Neural cell (in vitro differentiated cells): Measurements from ENCODE around the gene CP. TPM values are rescaled to one million over a fixed set of nuclear protein-coding genes. Genes with fewer than 3 reads are reported as not detected.

Source experiments
- H2AFZ ChIP-seq: fragments of 200-600, 300-800 bp; sonication (generic), shearing (Covaris generic); 2 replicates; pipeline ENCODE4 v1.6.0; 2014; ENCODE audit warnings: low read depth, mild to moderate bottlenecking, antibody characterized with exemption, low read length, moderate library complexity
- H3F3A ChIP-seq: fragments of 200-600 bp; shearing (Covaris generic); 2 replicates; pipeline ENCODE4 v1.6.1; 2016; ENCODE audit warnings: mild to moderate bottlenecking, moderate library complexity, mixed read lengths, antibody characterized with exemption, low read length; ENCODE audit not compliant: insufficient read depth, poor library complexity, severe bottlenecking
- H3K27ac ChIP-seq: fragments of 200-600, 300-800 bp; sonication (generic), shearing (Covaris generic); 2 replicates; pipeline ENCODE4 v1.5.1; 2014; ENCODE audit warnings: mild to moderate bottlenecking, low read length, moderate library complexity
- H3K27me3 ChIP-seq: fragments of 300-800, 200-600 bp; sonication (generic), shearing (Covaris generic); 2 replicates; pipeline ENCODE4 v1.6.0; 2014; ENCODE audit warnings: mild to moderate bottlenecking, low read depth, low read length, moderate library complexity; ENCODE audit not compliant: insufficient read depth
- H3K36me3 ChIP-seq: fragments of 300-800, 200-600 bp; sonication (generic), shearing (Covaris generic); 2 replicates; pipeline ENCODE4 v1.5.1; 2014; ENCODE audit warnings: mild to moderate bottlenecking, antibody characterized with exemption, low read length, moderate library complexity; ENCODE audit not compliant: insufficient read depth
- H3K4me2 ChIP-seq: fragments of 300-800, 200-600 bp; sonication (generic), shearing (Covaris generic); 2 replicates; pipeline ENCODE4 v1.6.0; 2014; ENCODE audit warnings: mild to moderate bottlenecking, low read length
- H3K4me3 ChIP-seq: fragments of 300-800, 200-600 bp; sonication (generic), shearing (Covaris generic); 2 replicates; pipeline ENCODE4 v1.5.1; 2014; ENCODE audit warnings: mild to moderate bottlenecking, low read length, moderate library complexity
- H3K79me2 ChIP-seq: fragments of 200-600 bp; shearing (Covaris generic); replicated peaks from 2 replicates; pipeline ENCODE4 v1.6.0; 2014; ENCODE audit warnings: mild to moderate bottlenecking, low read length, moderate library complexity; ENCODE audit not compliant: insufficient read depth
- H3K9ac ChIP-seq: fragments of 300-800, 200-600 bp; sonication (generic), shearing (Covaris generic); 2 replicates; pipeline ENCODE4 v1.6.1; 2016; ENCODE audit warnings: mild to moderate bottlenecking, low read length, mixed read lengths
- H3K9me2 ChIP-seq: fragments of 200-600 bp; shearing (Covaris generic); 2 replicates; pipeline ENCODE4 v1.6.1; 2016; ENCODE audit warnings: mild to moderate bottlenecking, low read length, mixed read lengths; ENCODE audit not compliant: insufficient read depth
- H3K9me3 ChIP-seq: fragments of 200-600, 300-800 bp; sonication (generic), shearing (Covaris generic); 2 replicates; pipeline ENCODE4 v1.6.1; 2016; ENCODE audit warnings: mild to moderate bottlenecking, mixed run types, low read length, moderate library complexity, mixed read lengths
- H4K20me1 ChIP-seq: fragments of 200-600 bp; shearing (Covaris generic); 2 replicates; pipeline ENCODE4 v1.6.1; 2016; ENCODE audit warnings: mild to moderate bottlenecking, mixed run types; ENCODE audit not compliant: insufficient read depth
- EP300 ChIP-seq: fragments of 450-650 bp; conservative IDR thresholded peaks from 2 replicates; pipeline ENCODE4 v1.6.1; 2014; ENCODE audit warnings: antibody characterized with exemption, mild to moderate bottlenecking, moderate library complexity; ENCODE audit not compliant: poor library complexity, severe bottlenecking
- EZH2 ChIP-seq: fragments of 200-600, 300-800 bp; shearing (Covaris generic), sonication (generic); IDR thresholded peaks from 2 replicates; pipeline ENCODE4 v1.6.1; 2014; ENCODE audit warnings: antibody characterized with exemption, low read length, borderline replicate concordance, mild to moderate bottlenecking; ENCODE audit not compliant: insufficient read depth, poor library complexity, severe bottlenecking
- MXI1 ChIP-seq: fragments of 450-650 bp; conservative IDR thresholded peaks from 2 replicates; pipeline ENCODE4 v1.6.1; 2014; ENCODE audit warnings: antibody characterized with exemption, mild to moderate bottlenecking; ENCODE audit not compliant: poor library complexity, severe bottlenecking
- POLR2AphosphoS5 ChIP-seq: IDR thresholded peaks from 2 replicates; pipeline ENCODE4 v1.6.1; 2012
- RAD21 ChIP-seq: fragments of 450-650 bp; conservative IDR thresholded peaks from 2 replicates; pipeline ENCODE4 v1.6.1; 2014; ENCODE audit warnings: antibody characterized with exemption, mild to moderate bottlenecking, moderate library complexity
- SMC3 ChIP-seq: fragments of 450-650 bp; conservative IDR thresholded peaks from 2 replicates; pipeline ENCODE4 v1.6.1; 2014; ENCODE audit warnings: antibody characterized with exemption, mild to moderate bottlenecking, moderate library complexity; ENCODE audit not compliant: poor library complexity
- TAF1 ChIP-seq: IDR thresholded peaks from 2 replicates; pipeline ENCODE4 v1.6.1; 2012; ENCODE audit warnings: low read depth
- polyA plus RNA-seq: library from polyadenylated mRNA; depleted of rRNA; stranded (reverse); fragments of >200 nt; gene quantifications from 2 replicates; pipeline ENCODE4 v1.2.3, GENCODE V29; 2014
- TF ChIP-seq, protein P1 (sequence below): IDR thresholded peaks from 2 replicates; pipeline ENCODE4 v1.6.1; 2012; ENCODE audit warnings: borderline replicate concordance
- TF ChIP-seq, protein P2 (sequence below): fragments of 450-650 bp; IDR thresholded peaks from 2 replicates; pipeline ENCODE4 v1.5.1; 2014; ENCODE audit warnings: antibody characterized with exemption, mild to moderate bottlenecking, moderate library complexity; ENCODE audit not compliant: poor library complexity, severe bottlenecking

CP gene
- polyA plus RNA-seq, 1 donor from 2014 or later = not detected

DNA sequence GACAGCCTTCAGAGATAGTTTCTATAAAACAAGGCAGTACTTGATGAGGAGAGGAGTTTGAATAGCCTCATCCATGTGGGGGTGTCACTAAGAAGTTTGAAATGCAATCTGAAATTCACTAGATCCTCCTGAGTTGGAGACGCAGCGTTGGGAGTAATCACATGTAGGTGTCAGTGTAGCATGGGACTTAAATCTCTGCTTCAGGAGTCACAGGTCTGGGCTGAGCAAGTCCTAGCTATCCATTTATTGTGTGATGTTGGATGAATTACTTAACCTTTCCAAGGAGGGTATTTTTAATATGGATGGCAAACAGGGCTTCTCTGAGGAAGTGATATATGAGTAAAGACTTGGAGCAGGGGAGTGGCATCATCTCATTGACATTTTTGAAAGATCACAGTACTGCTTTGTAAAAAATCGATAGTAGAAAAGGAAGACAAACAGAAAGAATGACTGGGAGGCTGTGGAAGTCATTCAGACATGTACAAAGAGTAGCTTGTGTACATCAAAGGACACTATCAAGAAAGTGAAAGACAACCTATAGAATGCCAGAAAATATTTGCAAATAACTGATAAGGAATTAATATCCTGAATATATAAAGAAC, 17.1 kb downstream of the CP start:
- TF ChIP-seq EP300 (no peak), EZH2 (no peak), SMC3 (no peak), RAD21 (no peak), TAF1 (no peak), MXI1 (no peak), POLR2AphosphoS5 (no peak)
- TF ChIP-seq, protein P1, sequence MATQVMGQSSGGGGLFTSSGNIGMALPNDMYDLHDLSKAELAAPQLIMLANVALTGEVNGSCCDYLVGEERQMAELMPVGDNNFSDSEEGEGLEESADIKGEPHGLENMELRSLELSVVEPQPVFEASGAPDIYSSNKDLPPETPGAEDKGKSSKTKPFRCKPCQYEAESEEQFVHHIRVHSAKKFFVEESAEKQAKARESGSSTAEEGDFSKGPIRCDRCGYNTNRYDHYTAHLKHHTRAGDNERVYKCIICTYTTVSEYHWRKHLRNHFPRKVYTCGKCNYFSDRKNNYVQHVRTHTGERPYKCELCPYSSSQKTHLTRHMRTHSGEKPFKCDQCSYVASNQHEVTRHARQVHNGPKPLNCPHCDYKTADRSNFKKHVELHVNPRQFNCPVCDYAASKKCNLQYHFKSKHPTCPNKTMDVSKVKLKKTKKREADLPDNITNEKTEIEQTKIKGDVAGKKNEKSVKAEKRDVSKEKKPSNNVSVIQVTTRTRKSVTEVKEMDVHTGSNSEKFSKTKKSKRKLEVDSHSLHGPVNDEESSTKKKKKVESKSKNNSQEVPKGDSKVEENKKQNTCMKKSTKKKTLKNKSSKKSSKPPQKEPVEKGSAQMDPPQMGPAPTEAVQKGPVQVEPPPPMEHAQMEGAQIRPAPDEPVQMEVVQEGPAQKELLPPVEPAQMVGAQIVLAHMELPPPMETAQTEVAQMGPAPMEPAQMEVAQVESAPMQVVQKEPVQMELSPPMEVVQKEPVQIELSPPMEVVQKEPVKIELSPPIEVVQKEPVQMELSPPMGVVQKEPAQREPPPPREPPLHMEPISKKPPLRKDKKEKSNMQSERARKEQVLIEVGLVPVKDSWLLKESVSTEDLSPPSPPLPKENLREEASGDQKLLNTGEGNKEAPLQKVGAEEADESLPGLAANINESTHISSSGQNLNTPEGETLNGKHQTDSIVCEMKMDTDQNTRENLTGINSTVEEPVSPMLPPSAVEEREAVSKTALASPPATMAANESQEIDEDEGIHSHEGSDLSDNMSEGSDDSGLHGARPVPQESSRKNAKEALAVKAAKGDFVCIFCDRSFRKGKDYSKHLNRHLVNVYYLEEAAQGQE = no peak
- TF ChIP-seq, protein P2, sequence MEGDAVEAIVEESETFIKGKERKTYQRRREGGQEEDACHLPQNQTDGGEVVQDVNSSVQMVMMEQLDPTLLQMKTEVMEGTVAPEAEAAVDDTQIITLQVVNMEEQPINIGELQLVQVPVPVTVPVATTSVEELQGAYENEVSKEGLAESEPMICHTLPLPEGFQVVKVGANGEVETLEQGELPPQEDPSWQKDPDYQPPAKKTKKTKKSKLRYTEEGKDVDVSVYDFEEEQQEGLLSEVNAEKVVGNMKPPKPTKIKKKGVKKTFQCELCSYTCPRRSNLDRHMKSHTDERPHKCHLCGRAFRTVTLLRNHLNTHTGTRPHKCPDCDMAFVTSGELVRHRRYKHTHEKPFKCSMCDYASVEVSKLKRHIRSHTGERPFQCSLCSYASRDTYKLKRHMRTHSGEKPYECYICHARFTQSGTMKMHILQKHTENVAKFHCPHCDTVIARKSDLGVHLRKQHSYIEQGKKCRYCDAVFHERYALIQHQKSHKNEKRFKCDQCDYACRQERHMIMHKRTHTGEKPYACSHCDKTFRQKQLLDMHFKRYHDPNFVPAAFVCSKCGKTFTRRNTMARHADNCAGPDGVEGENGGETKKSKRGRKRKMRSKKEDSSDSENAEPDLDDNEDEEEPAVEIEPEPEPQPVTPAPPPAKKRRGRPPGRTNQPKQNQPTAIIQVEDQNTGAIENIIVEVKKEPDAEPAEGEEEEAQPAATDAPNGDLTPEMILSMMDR = no peak

DNA sequence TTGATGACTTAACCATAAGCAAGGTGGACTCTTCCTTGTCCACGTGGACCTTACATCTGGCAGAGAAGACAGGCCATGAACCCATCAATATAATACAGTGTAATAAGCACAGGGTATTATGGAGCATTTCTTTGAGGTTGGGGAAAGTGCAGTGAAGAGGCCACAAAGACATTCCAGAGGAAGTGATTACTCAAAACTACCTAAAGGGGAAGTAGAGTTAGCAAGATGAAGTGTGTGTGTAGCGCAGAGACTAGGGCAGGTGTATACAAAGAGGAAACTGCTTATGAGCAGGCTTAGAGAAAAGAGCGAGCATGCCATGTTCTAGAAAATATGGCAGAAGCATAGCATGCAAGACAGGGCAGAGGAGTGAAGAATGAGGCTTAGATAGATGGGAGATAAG, 17.9 kb downstream of the CP start:
- H3F3A ChIP-seq = no peaks in the 10 kb centered on the region
- H3K4me3 ChIP-seq = no peak overlapping the region
- no peaks in the 10 kb centered on the region for H3K9me3 ChIP-seq
- H2AFZ ChIP-seq = no peak overlapping the region
- no peaks in the 10 kb centered on the region for H3K9me2 ChIP-seq
- no peaks in the 10 kb centered on the region for H3K79me2 ChIP-seq
- TF ChIP-seq, protein P2 = no peak
- TF ChIP-seq TAF1 (no peak), MXI1 (no peak), SMC3 (no peak), POLR2AphosphoS5 (no peak), EZH2 (no peak), RAD21 (no peak)
- no peak overlapping the region for H3K4me2 ChIP-seq
- no peaks in the 10 kb centered on the region for H4K20me1 ChIP-seq
- H3K9ac ChIP-seq = no peak overlapping the region
- no peak overlapping the region for H3K27ac ChIP-seq
- H3K27me3 ChIP-seq = no peaks in the 10 kb centered on the region
- H3K36me3 ChIP-seq = no peaks in the 10 kb centered on the region

More for the DNA sequence above, 17.1 kb downstream of the CP start:
- no peaks in the 10 kb centered on the region for H3K9me3 ChIP-seq
- H4K20me1 ChIP-seq = no peaks in the 10 kb centered on the region
- no peaks in the 10 kb centered on the region for H3F3A ChIP-seq
- no peak overlapping the region for H3K4me3 ChIP-seq
- H3K79me2 ChIP-seq = no peaks in the 10 kb centered on the region
- no peaks in the 10 kb centered on the region for H3K27me3 ChIP-seq
- no peak overlapping the region for H3K4me2 ChIP-seq
- no peak overlapping the region for H3K27ac ChIP-seq
- H2AFZ ChIP-seq = no peak overlapping the region
- no peaks in the 10 kb centered on the region for H3K36me3 ChIP-seq
- no peak overlapping the region for H3K9ac ChIP-seq
- H3K9me2 ChIP-seq = no peaks in the 10 kb centered on the region
